IPS DF 6.9 (cell line): ENCODE results near the gene ATP6V1A.
"Not testable (repeated sequence)": the region's sequence is repeated elsewhere in the genome, so short reads cannot be mapped to it uniquely, and the experiment has no call there.

Experiments
- DNase-seq: peaks from one replicate; pipeline ENCODE4 v3.0.0-alpha.2; 2013; ENCODE audit warnings: low read depth, low spot score
- H3K27ac ChIP-seq: one replicate; pipeline ENCODE4 v1.5.1; 2013; ENCODE audit warnings: low read length, control low read depth
- H3K27me3 ChIP-seq: 2 replicates; pipeline ENCODE4 v1.6.1; 2013; ENCODE audit warnings: mild to moderate bottlenecking, low read length; ENCODE audit not compliant: control insufficient read depth, insufficient read depth
- H3K36me3 ChIP-seq: 2 replicates; pipeline ENCODE4 v1.6.1; 2013; ENCODE audit warnings: low read length; ENCODE audit not compliant: control insufficient read depth, insufficient read depth
- H3K4me1 ChIP-seq: 2 replicates; pipeline ENCODE4 v1.6.1; 2013; ENCODE audit warnings: low read length; ENCODE audit not compliant: control insufficient read depth, insufficient read depth
- H3K4me3 ChIP-seq: 2 replicates; pipeline ENCODE4 v1.5.1; 2013; ENCODE audit warnings: mild to moderate bottlenecking, low read length
- H3K9me3 ChIP-seq: 2 replicates; pipeline ENCODE4 v1.6.1; 2013; ENCODE audit warnings: low read length, inconsistent platforms; ENCODE audit not compliant: control insufficient read depth, insufficient read depth
- WGBS: extraction: QIAGEN DNeasy Blood & Tissue Kit; methylation state at CpG from one replicate; pipeline ENCODE4 v1.1.7; 2013; ENCODE audit warnings: mixed read lengths, missing lambda C conversion rate; ENCODE audit not compliant: insufficient read length, insufficient coverage; 5-methylcytosine and 5-hydroxymethylcytosine counted together

Gene ATP6V1A

DNA sequence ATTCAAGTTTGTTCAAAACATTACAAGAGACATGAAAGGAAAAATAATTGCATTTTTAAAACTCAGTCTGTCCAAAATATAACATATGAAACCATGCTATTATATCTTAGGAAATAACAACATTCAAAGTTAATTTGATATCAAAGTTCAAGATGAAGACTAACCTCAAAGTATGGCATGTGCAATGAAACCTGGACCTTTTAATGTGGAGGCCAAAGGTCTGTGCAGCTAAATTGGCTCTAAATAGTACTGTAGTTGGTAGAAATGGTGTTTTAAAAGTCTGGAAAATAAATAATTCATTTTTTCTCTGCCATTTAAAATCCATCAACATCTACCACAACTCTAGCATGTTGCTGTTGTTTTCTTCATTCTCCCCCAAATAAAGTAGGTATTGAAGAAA is 100.4 kb downstream of the ATP6V1A start:
- no peak overlapping the region for H3K4me3 ChIP-seq
- no peaks in the 10 kb centered on the region for H3K27me3 ChIP-seq
- no peak for DNase-seq
- no peaks in the 10 kb centered on the region for H3K36me3 ChIP-seq
- no peaks in the 10 kb centered on the region; the same call in 1 of the 2 replicates for H3K9me3 ChIP-seq
- H3K4me1 ChIP-seq: no peaks in the 10 kb centered on the region
- H3K27ac ChIP-seq: no peak overlapping the region

DNA sequence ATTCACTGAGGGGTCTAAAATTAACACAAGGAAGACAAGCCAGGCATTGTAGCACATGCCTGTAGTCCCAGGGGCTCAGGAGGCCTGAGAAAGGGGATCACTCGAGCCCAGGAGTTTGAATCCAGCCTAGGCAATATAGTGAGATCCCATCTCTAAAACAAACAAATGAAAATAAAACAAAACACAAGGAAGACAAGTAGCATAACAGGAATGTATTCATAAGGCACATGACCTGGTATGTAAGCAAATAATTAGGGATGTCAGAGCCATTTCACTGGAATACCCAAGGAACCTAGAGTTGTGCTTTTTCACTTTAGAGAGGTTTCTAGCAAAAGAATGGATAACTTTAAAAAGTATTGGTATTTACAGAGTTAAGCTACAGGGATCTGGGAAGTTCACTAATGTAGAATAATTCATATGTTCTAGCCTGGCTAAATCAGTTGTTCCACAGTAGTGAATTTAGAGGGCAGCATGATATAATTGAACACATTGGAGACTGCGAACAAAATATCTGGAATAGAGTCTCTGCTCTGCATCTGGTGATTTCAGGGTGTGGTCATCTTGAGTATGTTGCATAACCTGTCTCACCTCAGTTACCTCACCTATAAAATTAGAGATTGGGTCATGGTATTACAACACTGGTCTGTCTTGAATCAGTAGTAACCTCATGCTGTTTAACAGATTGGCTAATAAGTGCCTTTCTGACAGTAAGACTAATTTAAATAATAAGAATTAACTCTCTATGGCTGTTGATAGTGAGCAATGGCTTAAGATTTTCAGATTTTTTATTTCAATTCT is 101.0 kb downstream of the ATP6V1A start:
- no peak overlapping the region for H3K27ac ChIP-seq
- DNase-seq: no peak
- no CpG with 5 or more reads among the region's 2 CpGs for WGBS
- H3K36me3 ChIP-seq: no peaks in the 10 kb centered on the region
- H3K4me1 ChIP-seq: no peaks in the 10 kb centered on the region
- H3K9me3 ChIP-seq: no peaks in the 10 kb centered on the region; the same call in 1 of the 2 replicates
- no peak overlapping the region for H3K4me3 ChIP-seq
- no peaks in the 10 kb centered on the region for H3K27me3 ChIP-seq

DNA sequence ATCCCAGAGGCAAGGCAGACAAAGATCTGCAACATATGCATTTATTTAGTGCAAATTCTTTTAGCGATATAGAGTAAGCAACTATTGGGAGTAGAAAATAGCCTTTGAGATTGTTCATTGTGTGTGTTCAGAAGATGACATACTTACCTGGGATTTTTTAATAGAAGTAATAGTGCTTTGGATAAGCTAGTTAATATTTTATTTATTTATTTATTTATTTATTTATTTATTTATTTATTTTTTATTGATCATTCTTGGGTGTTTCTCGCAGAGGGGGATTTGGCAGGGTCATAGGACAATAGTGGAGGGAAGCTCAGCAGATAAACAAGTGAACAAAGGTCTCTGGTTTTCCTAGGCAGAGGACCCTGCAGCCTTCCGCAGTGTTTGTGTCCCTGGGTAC is 102.2 kb downstream of the ATP6V1A start:
- not testable (repeated sequence) for H3K4me3 ChIP-seq, H3K27me3 ChIP-seq, H3K36me3 ChIP-seq, H3K9me3 ChIP-seq, DNase-seq, H3K4me1 ChIP-seq, H3K27ac ChIP-seq
- WGBS: no CpG with 5 or more reads among the region's 3 CpGs

DNA sequence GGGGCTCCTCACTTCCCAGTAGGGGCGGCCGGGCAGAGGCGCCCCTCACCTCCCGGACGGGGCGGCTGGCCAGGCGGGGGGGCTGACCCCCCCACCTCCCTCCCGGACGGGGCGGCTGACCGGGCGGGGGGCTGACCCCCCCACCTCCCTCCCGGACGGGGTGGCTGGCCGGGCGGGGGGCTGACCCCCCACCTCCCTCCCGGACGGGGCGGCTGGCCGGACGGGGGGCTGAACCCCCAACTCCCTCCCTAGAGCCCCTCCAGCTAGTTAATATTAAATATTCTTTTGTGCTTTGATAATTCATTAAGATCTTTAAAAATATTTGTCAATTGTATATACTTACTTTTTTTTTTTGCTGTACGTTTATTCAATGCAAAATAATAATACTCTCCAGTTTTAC is 103.0 kb downstream of the ATP6V1A start:
- H3K27ac ChIP-seq, H3K4me1 ChIP-seq, H3K36me3 ChIP-seq, DNase-seq, H3K27me3 ChIP-seq, H3K4me3 ChIP-seq, H3K9me3 ChIP-seq: not testable (repeated sequence)
- WGBS: no CpG with 5 or more reads among the region's 22 CpGs

DNA sequence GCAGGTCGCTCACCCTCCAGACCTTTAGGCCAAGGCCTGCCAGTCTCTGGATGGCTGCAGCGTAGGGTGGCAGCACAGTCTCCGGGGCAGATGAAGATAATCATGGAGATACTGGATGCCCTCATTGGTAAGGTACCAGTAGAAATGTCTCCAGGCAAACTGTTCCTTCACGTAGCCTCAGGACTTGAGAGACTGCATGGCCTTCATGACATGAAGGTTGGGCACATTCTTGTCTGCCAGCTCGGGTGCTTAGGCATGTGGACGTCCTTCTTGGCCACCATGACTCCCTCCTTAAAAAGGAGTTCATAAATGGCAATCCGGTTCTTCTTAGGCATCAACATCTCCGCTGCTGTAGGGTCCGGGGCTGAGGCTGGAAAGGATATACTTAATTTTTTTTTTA is 103.6 kb downstream of the ATP6V1A start:
- H3K4me3 ChIP-seq, DNase-seq, H3K36me3 ChIP-seq, H3K9me3 ChIP-seq, H3K27ac ChIP-seq, H3K4me1 ChIP-seq, H3K27me3 ChIP-seq: not testable (repeated sequence)
- no CpG with 5 or more reads among the region's 9 CpGs for WGBS

DNA sequence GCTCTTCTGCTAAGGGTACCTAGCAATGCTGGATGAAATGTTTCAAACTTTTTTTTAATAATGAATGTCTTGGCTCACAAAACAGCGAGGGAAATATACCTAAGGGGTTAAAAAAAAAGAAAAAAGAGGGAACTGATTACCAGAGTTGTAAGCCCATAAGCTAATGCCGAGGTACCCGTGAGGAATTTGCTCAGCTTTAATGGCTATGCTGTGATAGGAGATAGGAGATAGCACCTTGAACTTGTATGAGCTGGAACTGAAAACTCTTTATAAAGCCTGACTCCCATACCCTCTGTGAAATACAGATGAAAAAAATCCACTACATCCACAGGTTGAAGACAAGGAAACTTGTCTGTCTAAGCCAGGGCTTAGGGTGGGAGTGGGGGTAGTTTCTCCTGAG is 105.7 kb downstream of the ATP6V1A start:
- no CpG with 5 or more reads among the region's 3 CpGs for WGBS
- no peak for DNase-seq
- no peak overlapping the region for H3K4me3 ChIP-seq
- H3K36me3 ChIP-seq: no peaks in the 10 kb centered on the region
- H3K4me1 ChIP-seq: no peaks in the 10 kb centered on the region
- H3K9me3 ChIP-seq: no peaks in the 10 kb centered on the region; the same call in 1 of the 2 replicates
- no peak overlapping the region for H3K27ac ChIP-seq
- no peaks in the 10 kb centered on the region for H3K27me3 ChIP-seq
